Measurements from ENCODE around the gene YIPF5.

The YIPF5 gene

GRCh38 chr5:144125163-144125726, 45.2 kb downstream of the YIPF5 start:
- H3K4me3 ChIP-seq (replicated peaks in 1 of 2; ENCODE audit: low read depth in 2 of 2, low read length in 2 of 2): no peak overlapping the region
- TF ChIP-seq CTCF (IDR thresholded peaks at IDR 0.05; ENCODE audit: low read depth, low read length): no peak
- peak in 1 of 2 donors; percentile 69 for DNase-seq (ENCODE audit: low read depth in 2 of 2)

GRCh38 chr5:144122641-144123040, 47.8 kb downstream of the YIPF5 start:
- no peak for TF ChIP-seq CTCF (IDR thresholded peaks at IDR 0.05; ENCODE audit: low read depth, low read length)
- no peak for DNase-seq (ENCODE audit: low read depth in 2 of 2)
- no peak overlapping the region for H3K4me3 ChIP-seq (replicated peaks in 1 of 2; ENCODE audit: low read depth in 2 of 2, low read length in 2 of 2)

- no peak for TF ChIP-seq CTCF (IDR thresholded peaks at IDR 0.05; ENCODE audit: low read depth, low read length)
- DNase-seq (ENCODE audit: low read depth in 2 of 2): no peak
- H3K4me3 ChIP-seq (replicated peaks in 1 of 2; ENCODE audit: low read depth in 2 of 2, low read length in 2 of 2): no peak overlapping the region
Measured at GRCh38 chr5:144122081-144122480, 48.4 kb downstream of the YIPF5 start.

GRCh38 chr5:144121577-144121976, 48.9 kb downstream of the YIPF5 start:
- no peak overlapping the region for H3K4me3 ChIP-seq (replicated peaks in 1 of 2; ENCODE audit: low read depth in 2 of 2, low read length in 2 of 2)
- DNase-seq (ENCODE audit: low read depth in 2 of 2): peak; percentile 13 to 40
- no peak for TF ChIP-seq CTCF (IDR thresholded peaks at IDR 0.05; ENCODE audit: low read depth, low read length)

- H3K4me3 ChIP-seq (replicated peaks in 1 of 2; ENCODE audit: low read depth in 2 of 2, low read length in 2 of 2): no peak overlapping the region
- TF ChIP-seq CTCF (IDR thresholded peaks at IDR 0.05; ENCODE audit: low read depth, low read length): no peak
- no peak for DNase-seq (ENCODE audit: low read depth in 2 of 2)
Measured at GRCh38 chr5:144120661-144121180, 49.7 kb downstream of the YIPF5 start.

- no peak overlapping the region for H3K4me3 ChIP-seq (replicated peaks in 1 of 2; ENCODE audit: low read depth in 2 of 2, low read length in 2 of 2)
- no peak for DNase-seq (ENCODE audit: low read depth in 2 of 2)
- no peak for TF ChIP-seq CTCF (IDR thresholded peaks at IDR 0.05; ENCODE audit: low read depth, low read length)
Measured at GRCh38 chr5:144117412-144117811, 53.0 kb downstream of the YIPF5 start.

- TF ChIP-seq CTCF (IDR thresholded peaks at IDR 0.05; ENCODE audit: low read depth, low read length): no peak
- H3K4me3 ChIP-seq (replicated peaks in 1 of 2; ENCODE audit: low read depth in 2 of 2, low read length in 2 of 2): no peak overlapping the region
- no peak for DNase-seq (ENCODE audit: low read depth in 2 of 2)
Measured at GRCh38 chr5:144114571-144114970, 55.9 kb downstream of the YIPF5 start.

All from cardiac fibroblast (primary cell).